Stimulated activated naive CD8-positive, alpha-beta T cell treated with anti-CD3 and anti-CD28 coated beads, Interleukin-15, amount 100 ng/mL, for 72 hours (primary cell): ENCODE measurements around the gene DECR2.
"Not testable (repeated sequence)": the region's sequence is repeated elsewhere in the genome, so short reads cannot be mapped to it uniquely, and the experiment has no call there.

Experiments used
- ATAC-seq: fragments of 150-1000 bp; cut with Tn5 transposase; 2 replicates; pipeline ENCODE4 v1.10.0; 2021; ENCODE audit warnings: mild to moderate bottlenecking, moderate library complexity
- DNase-seq, 2 donors: peaks; one replicate each; pipeline ENCODE4 v3.0.0; 2021 to 2022
- H3K27ac Mint-ChIP-seq, 2 donors: one replicate each; pipeline ENCODE4 v1.8.0; 2022; ENCODE audit warnings: mild to moderate bottlenecking in 2 of 2, mixed read lengths in 2 of 2, moderate library complexity in 2 of 2
- H3K27me3 Mint-ChIP-seq: one replicate; pipeline ENCODE4 v1.8.0; 2022; ENCODE audit warnings: mixed read lengths
- H3K4me1 Mint-ChIP-seq: one replicate; pipeline ENCODE4 v1.8.0; 2022; ENCODE audit warnings: mild to moderate bottlenecking, mixed read lengths
- H3K4me3 Mint-ChIP-seq, 2 donors: one replicate each; pipeline ENCODE4 v1.8.0; 2022; ENCODE audit warnings: mild to moderate bottlenecking in 2 of 2, mixed read lengths in 2 of 2, moderate library complexity in 1 of 2
- H3K9me3 Mint-ChIP-seq, 2 donors: one replicate each; pipeline ENCODE4 v1.8.0; 2022; ENCODE audit warnings: mixed read lengths in 2 of 2

The DECR2 gene

GRCh38 chr16:383326-384051 is 18.2 kb upstream of the DECR2 start:
- ATAC-seq (peak; percentile 68), DNase-seq (peak in 1 of 2 donors; percentile 59)
- H3K27me3 Mint-ChIP-seq, result no peaks in the 10 kb centered on the region
- peak overlapping the region in 1 of 2 donors; percentile 2 for H3K27ac Mint-ChIP-seq
- peaks cover 33% of the 10 kb centered on the region for H3K4me1 Mint-ChIP-seq
- no peaks in the 10 kb centered on the region for H3K9me3 Mint-ChIP-seq
- peak overlapping the region; percentile 53 to 64 for H3K4me3 Mint-ChIP-seq

- peaks cover 22% of the 10 kb centered on the region for H3K4me1 Mint-ChIP-seq
- H3K9me3 Mint-ChIP-seq, result no peaks in the 10 kb centered on the region
- H3K27me3 Mint-ChIP-seq, result no peaks in the 10 kb centered on the region
- ATAC-seq (no peak), DNase-seq (no peak)
- H3K27ac Mint-ChIP-seq, result no peak overlapping the region
- H3K4me3 Mint-ChIP-seq, result no peak overlapping the region
Observed at GRCh38 chr16:386641-387156, 15.0 kb upstream of the DECR2 start.

- ATAC-seq, H3K4me3 Mint-ChIP-seq, H3K27me3 Mint-ChIP-seq, H3K9me3 Mint-ChIP-seq, H3K27ac Mint-ChIP-seq, DNase-seq: not testable (repeated sequence)
- peaks cover 28% of the 10 kb centered on the region for H3K4me1 Mint-ChIP-seq
Observed at GRCh38 chr16:387761-388666, 13.7 kb upstream of the DECR2 start.

- Mint-ChIP-seq H3K4me3 (no peak overlapping the region), H3K4me1 (peaks cover 16% of the 10 kb centered on the region), H3K9me3 (no peaks in the 10 kb centered on the region), H3K27ac (peak overlapping the region in 1 of 2 donors; percentile 48), H3K27me3 (no peaks in the 10 kb centered on the region)
- no peak for DNase-seq
- ATAC-seq, result no peak
Observed at GRCh38 chr16:389352-389751, 12.3 kb upstream of the DECR2 start.

- Mint-ChIP-seq H3K4me3 (no peak overlapping the region), H3K4me1 (peaks cover 24% of the 10 kb centered on the region), H3K9me3 (no peaks in the 10 kb centered on the region), H3K27ac (peak overlapping the region in 1 of 2 donors; percentile 78), H3K27me3 (peaks cover 10% of the 10 kb centered on the region)
- ATAC-seq (peak; percentile 98), DNase-seq (peak; percentile 87 to 93)
Observed at GRCh38 chr16:391885-392335, 9.8 kb upstream of the DECR2 start.

GRCh38 chr16:392450-393030 is 9.1 kb upstream of the DECR2 start:
- H3K27ac Mint-ChIP-seq, result peak overlapping the region in 1 of 2 donors; percentile 78
- no peaks in the 10 kb centered on the region for H3K9me3 Mint-ChIP-seq
- H3K4me1 Mint-ChIP-seq, result peaks cover 24% of the 10 kb centered on the region
- H3K4me3 Mint-ChIP-seq, result no peak overlapping the region
- ATAC-seq, result peak; percentile 9
- peak; percentile 36 to 37 for DNase-seq
- H3K27me3 Mint-ChIP-seq, result peaks cover 11% of the 10 kb centered on the region

GRCh38 chr16:396199-396598 is 5.5 kb upstream of the DECR2 start:
- ATAC-seq (no peak), DNase-seq (no peak)
- H3K27me3 Mint-ChIP-seq, result peaks cover 11% of the 10 kb centered on the region
- H3K27ac Mint-ChIP-seq, result no peak overlapping the region
- no peaks in the 10 kb centered on the region for H3K9me3 Mint-ChIP-seq
- peaks cover 56% of the 10 kb centered on the region for H3K4me1 Mint-ChIP-seq
- peak overlapping the region in 1 of 2 donors; percentile 82 for H3K4me3 Mint-ChIP-seq

GRCh38 chr16:396605-397004 is 5.1 kb upstream of the DECR2 start:
- Mint-ChIP-seq H3K4me3 (peak overlapping the region; percentile 82 to 85), H3K27ac (peak overlapping the region in 1 of 2 donors; percentile 92), H3K27me3 (peaks cover 11% of the 10 kb centered on the region), H3K9me3 (no peaks in the 10 kb centered on the region), H3K4me1 (peaks cover 55% of the 10 kb centered on the region)
- no peak for ATAC-seq
- DNase-seq, result no peak

GRCh38 chr16:397135-397661 is 4.5 kb upstream of the DECR2 start, which contains the start of gene NME4:
TSS of gene NME4 (plus strand) at chr16:397199. CDS start at chr16:397223, 24 bp downstream.
- peaks cover 11% of the 10 kb centered on the region for H3K27me3 Mint-ChIP-seq
- ATAC-seq, result peak; percentile 22
- peaks cover 49% of the 10 kb centered on the region for H3K4me1 Mint-ChIP-seq
- peak within 1 kb of the TSS; percentile 82 to 85 for H3K4me3 Mint-ChIP-seq
- peak in 1 of 2 donors; percentile 28 for DNase-seq
- H3K9me3 Mint-ChIP-seq, result no peaks in the 10 kb centered on the region
- H3K27ac Mint-ChIP-seq, result peak within 1 kb of the TSS; percentile 48 to 92

GRCh38 chr16:397736-398332 is 3.9 kb upstream of the DECR2 start:
- Mint-ChIP-seq H3K27ac (peak overlapping the region in 1 of 2 donors; percentile 48), H3K9me3 (no peaks in the 10 kb centered on the region), H3K4me3 (peak overlapping the region; percentile 36 to 71), H3K4me1 (peaks cover 43% of the 10 kb centered on the region), H3K27me3 (peaks cover 11% of the 10 kb centered on the region)
- DNase-seq, result no peak
- ATAC-seq, result no peak

- Mint-ChIP-seq H3K27me3 (peaks cover 11% of the 10 kb centered on the region), H3K4me3 (peak overlapping the region; percentile 36 to 71), H3K4me1 (peaks cover 40% of the 10 kb centered on the region), H3K9me3 (no peaks in the 10 kb centered on the region), H3K27ac (no peak overlapping the region)
- ATAC-seq, result no peak
- peak in 1 of 2 donors; percentile 16 for DNase-seq
Observed at GRCh38 chr16:398561-399339, 2.9 kb upstream of the DECR2 start.

- H3K27me3 Mint-ChIP-seq, result peaks cover 11% of the 10 kb centered on the region
- H3K4me3 Mint-ChIP-seq, result peak overlapping the region in 1 of 2 donors; percentile 13
- H3K4me1 Mint-ChIP-seq, result peaks cover 40% of the 10 kb centered on the region
- ATAC-seq (no peak), DNase-seq (no peak)
- no peak overlapping the region for H3K27ac Mint-ChIP-seq
- no peaks in the 10 kb centered on the region for H3K9me3 Mint-ChIP-seq
Observed at GRCh38 chr16:399340-400019, 2.2 kb upstream of the DECR2 start.

GRCh38 chr16:400061-400591 is 1.6 kb upstream of the DECR2 start:
- DNase-seq, result no peak
- H3K4me3 Mint-ChIP-seq, result peak overlapping the region; percentile 90 to 95
- H3K4me1 Mint-ChIP-seq, result peaks cover 40% of the 10 kb centered on the region
- no peak overlapping the region for H3K27ac Mint-ChIP-seq
- no peak for ATAC-seq
- no peaks in the 10 kb centered on the region for H3K9me3 Mint-ChIP-seq
- H3K27me3 Mint-ChIP-seq, result peaks cover 11% of the 10 kb centered on the region
